Measurements from ENCODE around the gene CCK.

Gene CCK

DNA sequence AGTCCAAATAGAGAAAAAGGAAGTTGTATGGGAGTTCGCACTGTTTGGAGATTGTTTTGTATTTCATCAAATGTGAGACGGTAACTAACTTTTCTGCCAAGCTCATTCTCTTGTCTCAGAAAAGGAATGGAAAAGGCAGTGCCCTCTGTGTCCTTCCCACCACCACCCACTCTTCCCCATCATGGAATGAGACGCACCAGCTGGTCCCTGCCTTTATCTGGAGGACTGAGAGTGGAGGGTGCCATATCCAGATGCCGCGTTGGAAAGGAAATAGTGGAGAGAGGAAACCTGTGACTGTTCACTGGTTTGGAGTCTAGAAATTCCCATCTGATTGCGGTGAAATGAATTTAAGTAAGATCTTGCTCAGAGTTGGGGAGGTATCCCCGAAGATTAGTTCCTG, 3.7 kb upstream of the CCK start:
- Histone ChIP-seq H3K27ac (no peak overlapping the region), H3K36me3 (no peaks in the 10 kb centered on the region), H3K4me1 (peaks cover 0 to 12% (median 7%) of the 10 kb centered on the region in 4 donors), H3K4me3 (no peak overlapping the region), H3K9me3 (no peaks in the 10 kb centered on the region), H3K27me3 (peaks cover 0 to 42% of the 10 kb centered on the region in 2 donors)
- no peak for DNase-seq
- intact Hi-C loops (cut with DNase I; ENCODE audit: low total_unique reads), result no loop called here
- TF ChIP-seq, protein P1, sequence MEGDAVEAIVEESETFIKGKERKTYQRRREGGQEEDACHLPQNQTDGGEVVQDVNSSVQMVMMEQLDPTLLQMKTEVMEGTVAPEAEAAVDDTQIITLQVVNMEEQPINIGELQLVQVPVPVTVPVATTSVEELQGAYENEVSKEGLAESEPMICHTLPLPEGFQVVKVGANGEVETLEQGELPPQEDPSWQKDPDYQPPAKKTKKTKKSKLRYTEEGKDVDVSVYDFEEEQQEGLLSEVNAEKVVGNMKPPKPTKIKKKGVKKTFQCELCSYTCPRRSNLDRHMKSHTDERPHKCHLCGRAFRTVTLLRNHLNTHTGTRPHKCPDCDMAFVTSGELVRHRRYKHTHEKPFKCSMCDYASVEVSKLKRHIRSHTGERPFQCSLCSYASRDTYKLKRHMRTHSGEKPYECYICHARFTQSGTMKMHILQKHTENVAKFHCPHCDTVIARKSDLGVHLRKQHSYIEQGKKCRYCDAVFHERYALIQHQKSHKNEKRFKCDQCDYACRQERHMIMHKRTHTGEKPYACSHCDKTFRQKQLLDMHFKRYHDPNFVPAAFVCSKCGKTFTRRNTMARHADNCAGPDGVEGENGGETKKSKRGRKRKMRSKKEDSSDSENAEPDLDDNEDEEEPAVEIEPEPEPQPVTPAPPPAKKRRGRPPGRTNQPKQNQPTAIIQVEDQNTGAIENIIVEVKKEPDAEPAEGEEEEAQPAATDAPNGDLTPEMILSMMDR (IDR thresholded peaks at IDR 0.05), result no peak

DNA sequence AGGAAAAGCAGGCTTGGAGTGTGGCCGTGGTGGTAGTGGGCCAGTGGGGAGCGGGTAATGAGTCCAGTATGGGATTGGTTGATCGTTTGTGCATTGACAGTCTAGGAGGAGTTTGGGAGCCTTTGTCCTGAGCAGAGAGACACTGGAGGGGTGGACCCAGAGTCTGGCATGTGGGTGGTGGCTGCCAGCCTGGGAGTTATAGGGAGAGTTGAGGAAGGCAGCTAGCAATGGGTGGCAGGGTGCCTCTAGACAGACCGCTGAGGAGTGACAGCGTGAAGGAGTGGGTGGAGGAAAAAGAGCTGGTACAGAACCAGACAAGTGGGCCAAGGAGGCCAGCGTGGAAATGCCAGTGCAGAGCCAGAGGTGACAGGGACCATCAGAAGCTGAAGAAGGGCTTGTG, 1.9 kb upstream of the CCK start:
- no peak overlapping the region for H3K4me3 ChIP-seq
- TF ChIP-seq, protein P1 (IDR thresholded peaks at IDR 0.05), result no peak
- DNase-seq, result no peak
- intact Hi-C loops (cut with DNase I; ENCODE audit: low total_unique reads), result no loop called here
- H3K4me1 ChIP-seq, result peaks cover 0 to 25% (median 19%) of the 10 kb centered on the region in 4 donors
- peaks cover 4 to 59% of the 10 kb centered on the region in 2 donors for H3K27me3 ChIP-seq
- H3K9me3 ChIP-seq, result no peaks in the 10 kb centered on the region
- H3K36me3 ChIP-seq, result no peaks in the 10 kb centered on the region
- no peak overlapping the region for H3K27ac ChIP-seq

DNA sequence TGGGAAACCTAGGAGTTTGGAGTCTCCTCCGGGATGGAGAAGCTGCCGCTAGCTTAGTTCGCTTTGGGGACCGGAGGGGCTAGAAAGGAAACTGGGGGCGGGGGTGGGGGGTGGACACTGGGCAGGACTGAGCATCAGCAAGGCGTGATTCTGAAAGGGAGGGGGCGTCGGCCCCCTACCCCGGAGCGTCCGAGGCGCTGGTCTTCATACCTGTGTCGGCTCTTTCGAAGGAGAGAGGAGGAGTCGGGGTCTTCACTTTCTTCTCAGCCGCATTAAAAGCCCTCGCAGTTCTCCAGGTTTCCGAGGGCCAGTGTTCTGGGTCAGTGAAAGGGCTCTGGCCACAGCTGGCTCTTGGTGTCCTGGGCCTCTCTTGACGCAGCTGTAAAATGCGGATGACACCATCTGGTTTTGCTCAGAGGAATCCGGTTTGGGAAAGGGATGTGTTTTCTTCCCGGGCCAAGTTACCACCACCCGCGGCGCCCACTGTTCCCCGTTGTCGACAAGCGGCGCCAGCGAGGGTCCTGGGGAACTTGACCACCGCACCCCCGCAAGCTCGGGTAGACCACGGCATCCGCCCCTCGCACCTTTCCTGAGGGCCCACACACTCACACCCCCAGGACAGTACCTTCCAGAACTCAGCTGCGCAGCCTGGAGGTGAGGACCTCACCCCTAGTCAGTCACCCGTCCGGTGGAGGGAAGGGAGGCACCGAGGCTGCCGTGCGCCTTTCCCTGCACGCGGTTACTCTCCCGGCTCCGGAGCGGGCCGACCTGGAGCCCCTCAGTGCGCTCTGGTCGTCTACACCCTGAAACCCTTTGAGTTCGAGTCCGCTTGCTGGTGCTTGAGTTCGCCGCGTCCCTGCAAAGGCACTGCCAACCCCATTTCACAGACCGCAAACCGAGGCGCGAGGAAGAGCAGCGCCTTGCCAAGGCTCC, 660 bp downstream of the CCK start:
- intact Hi-C loops (cut with DNase I; ENCODE audit: low total_unique reads), result no loop called here
- Histone ChIP-seq H3K27me3 (peaks cover 4 to 68% of the 10 kb centered on the region in 2 donors), H3K27ac (no peak overlapping the region), H3K4me3 (no peak overlapping the region), H3K4me1 (peaks cover 0 to 25% (median 19%) of the 10 kb centered on the region in 4 donors), H3K36me3 (no peaks in the 10 kb centered on the region), H3K9me3 (no peaks in the 10 kb centered on the region)
- TF ChIP-seq, protein P1 (IDR thresholded peaks at IDR 0.05), result no peak
- no peak for DNase-seq

DNA sequence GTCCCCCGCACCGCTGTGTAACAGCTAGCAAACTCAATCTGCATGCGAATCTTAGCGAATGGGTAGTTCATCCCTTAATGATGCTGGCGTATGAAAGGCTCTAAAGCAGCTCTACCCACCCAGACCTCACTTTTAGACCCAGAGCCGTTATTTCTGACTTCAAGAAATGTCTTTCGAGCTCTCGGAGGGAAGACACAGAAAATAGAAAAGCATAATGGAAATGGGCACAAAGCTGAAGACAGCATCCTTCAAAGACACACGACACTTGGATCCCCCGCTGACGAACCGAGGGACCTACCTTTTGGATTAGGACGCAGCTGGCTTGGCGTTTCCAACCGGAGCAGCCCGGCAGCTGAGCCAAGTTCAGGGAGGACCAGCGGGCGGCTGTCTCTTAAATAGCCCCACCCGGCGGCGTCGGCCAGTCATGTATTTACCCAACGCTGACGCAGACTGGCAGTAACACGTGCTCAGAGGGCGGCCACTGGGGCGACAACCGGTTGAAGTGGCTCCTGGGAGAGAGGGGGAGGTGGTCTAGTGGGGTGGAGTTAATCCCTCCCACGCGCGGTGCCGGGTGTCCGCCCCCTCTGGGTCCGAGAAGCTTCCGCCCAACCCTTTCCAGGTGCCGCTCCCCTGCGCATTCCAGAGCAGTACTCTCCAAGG, 1.5 kb downstream of the CCK start:
- Histone ChIP-seq H3K9me3 (no peaks in the 10 kb centered on the region), H3K4me1 (peaks cover 0 to 25% (median 19%) of the 10 kb centered on the region in 4 donors), H3K27me3 (peaks cover 4 to 76% of the 10 kb centered on the region in 2 donors), H3K36me3 (no peaks in the 10 kb centered on the region), H3K4me3 (no peak overlapping the region), H3K27ac (no peak overlapping the region)
- TF ChIP-seq, protein P1 (IDR thresholded peaks at IDR 0.05), result no peak
- peak in 1 of 2 donors; percentile 24 for DNase-seq
- intact Hi-C loops (cut with DNase I; ENCODE audit: low total_unique reads), result no loop called here

DNA sequence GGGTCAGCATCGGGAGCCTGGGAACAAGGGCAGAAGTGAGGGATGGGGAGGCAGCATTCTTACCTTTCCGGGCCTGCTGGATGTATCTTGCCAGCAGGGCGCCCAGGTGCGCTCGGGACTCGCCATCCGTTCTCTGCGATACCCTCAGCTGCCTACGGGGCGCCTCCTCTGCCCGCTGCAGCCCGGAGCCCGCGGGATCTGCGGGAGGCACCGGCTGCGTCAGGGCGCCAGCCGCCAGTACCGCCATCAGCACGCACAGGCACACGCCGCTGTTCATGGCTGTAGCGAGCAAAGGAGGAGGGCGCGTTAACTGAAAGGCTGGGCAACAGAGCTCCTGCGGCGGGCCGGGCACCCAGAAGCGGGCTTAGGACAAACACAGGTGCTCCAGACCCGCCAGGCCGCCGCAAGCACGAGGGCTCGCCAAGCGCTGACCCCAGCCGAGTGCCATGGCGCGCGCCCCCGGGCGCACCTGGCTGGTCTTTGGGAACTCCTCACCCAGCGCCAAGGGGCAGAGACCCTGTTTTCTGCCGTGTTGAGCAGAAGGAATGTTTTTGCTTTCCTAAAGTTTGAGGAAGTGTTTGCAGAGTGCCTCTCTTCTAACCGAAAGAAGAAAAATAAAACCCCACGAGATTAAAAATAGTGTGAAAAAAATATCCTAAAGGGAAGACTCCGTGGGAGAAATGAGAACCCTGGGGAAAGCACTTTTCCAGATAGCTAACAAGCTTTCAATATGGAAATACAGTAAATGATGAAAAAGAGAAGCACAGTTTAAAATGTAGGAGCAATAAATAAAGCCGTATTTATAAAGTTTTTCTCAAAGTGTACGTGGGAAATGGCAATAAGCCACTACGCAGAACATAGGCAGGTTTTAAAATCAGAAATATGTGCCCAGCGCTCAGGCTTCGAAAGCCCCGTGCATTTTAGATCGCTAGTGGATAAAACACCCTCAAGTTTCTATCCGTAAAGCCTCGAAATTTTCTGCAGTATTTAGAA, 2.3 kb downstream of the CCK start:
- Histone ChIP-seq H3K36me3 (no peaks in the 10 kb centered on the region), H3K27me3 (peaks cover 4 to 71% of the 10 kb centered on the region in 2 donors), H3K27ac (no peak overlapping the region), H3K9me3 (no peaks in the 10 kb centered on the region), H3K4me3 (peak overlapping the region in 1 of 2 donors; percentile 32), H3K4me1 (peaks cover 0 to 25% (median 19%) of the 10 kb centered on the region in 4 donors)
- no peak for DNase-seq
- TF ChIP-seq, protein P1 (IDR thresholded peaks at IDR 0.05), result no peak
- intact Hi-C loops (cut with DNase I; ENCODE audit: low total_unique reads), result no loop called here

Data from tibial artery (tissue), 4 donors.